Stomach (tissue), 4 donors: ENCODE results near the gene FSTL3.

Source experiments
- CTCF ChIP-seq, 7 experiments: fragments of 450-650 bp in 4 of 7; fragments of 200-600 bp in 3 of 7; sonication (generic) in 3 of 7; IDR thresholded peaks; one replicate each; pipeline ENCODE4 v1.5.1; 2016 to 2019; ENCODE audit warnings: antibody characterized with exemption in 7 of 7, control low read depth in 2 of 7, mild to moderate bottlenecking in 1 of 7
- EP300 ChIP-seq: sonication (generic); formaldehyde crosslinking; IDR thresholded peaks from one replicate; pipeline ENCODE4 v1.6.1; 2017; ENCODE audit warnings: antibody characterized with exemption
- POLR2A ChIP-seq, 4 donors: fragments of 450-650 bp; IDR thresholded peaks; one replicate each; pipeline ENCODE4 v1.6.1; 2016; ENCODE audit warnings: antibody characterized with exemption in 4 of 4, control low read depth in 2 of 4, mild to moderate bottlenecking in 1 of 4, moderate library complexity in 1 of 4
- POLR2AphosphoS5 ChIP-seq, 3 donors: sonication (generic); formaldehyde crosslinking; IDR thresholded peaks; one replicate each; pipeline ENCODE4 v1.6.1; 2016; ENCODE audit warnings: antibody characterized with exemption in 3 of 3

GRCh38 chr19:653425-653824 lies 22.8 kb upstream of the FSTL3 start:
- TF ChIP-seq CTCF (IDR thresholded peaks at IDR 0.05) (no peak), EP300 (no peak), POLR2A (IDR thresholded peaks at IDR 0.05) (no peak), POLR2AphosphoS5 (IDR thresholded peaks at IDR 0.05) (no peak)
